H9 (cell line): ENCODE data around the gene LIX1L. TPM values are rescaled to one million over a fixed set of nuclear protein-coding genes. Genes with fewer than 3 reads are reported as not detected.

Source experiments
- DNase-seq: peaks from one replicate; pipeline ENCODE4 v3.0.0-alpha.2; 2017
- H2AFZ ChIP-seq: one replicate; pipeline ENCODE4 v1.6.1; 2013; ENCODE audit warnings: mild to moderate bottlenecking, low read length, control low read depth, moderate library complexity
- H2AK5ac ChIP-seq: 2 replicates; pipeline ENCODE4 v1.6.1; 2013; ENCODE audit warnings: low read length, control low read depth, mixed read lengths; ENCODE audit not compliant: insufficient read length
- H2BK120ac ChIP-seq: one replicate; pipeline ENCODE4 v1.6.1; 2013; ENCODE audit warnings: low read depth, mild to moderate bottlenecking, low read length, control low read depth, inconsistent platforms; ENCODE audit not compliant: poor library complexity, severe bottlenecking
- H2BK12ac ChIP-seq: 2 replicates; pipeline ENCODE4 v1.6.1; 2013; ENCODE audit warnings: low read length, control low read depth, mixed read lengths, low read depth; ENCODE audit not compliant: insufficient read length
- H2BK15ac ChIP-seq: 2 replicates; pipeline ENCODE4 v1.6.1; 2013; ENCODE audit warnings: low read depth, low read length, control low read depth
- H2BK20ac ChIP-seq: one replicate; pipeline ENCODE4 v1.6.1; 2013; ENCODE audit warnings: low read depth, mild to moderate bottlenecking, low read length, control low read depth, inconsistent platforms; ENCODE audit not compliant: poor library complexity, severe bottlenecking
- H2BK5ac ChIP-seq: 2 replicates; pipeline ENCODE4 v1.6.1; 2013; ENCODE audit warnings: low read length, control low read depth, mixed read lengths; ENCODE audit not compliant: insufficient read length
- H3K14ac ChIP-seq: 2 replicates; pipeline ENCODE4 v1.6.1; 2013; ENCODE audit warnings: low read length, control low read depth; ENCODE audit not compliant: insufficient read depth
- H3K18ac ChIP-seq: 2 replicates; pipeline ENCODE4 v1.6.1; 2013; ENCODE audit warnings: low read depth, mild to moderate bottlenecking, mixed read lengths, low read length, control low read depth; ENCODE audit not compliant: insufficient read length
- H3K23ac ChIP-seq: 2 replicates; pipeline ENCODE4 v1.6.1; 2013; ENCODE audit warnings: low read length, control low read depth, mixed read lengths, low read depth; ENCODE audit not compliant: insufficient read length
- H3K23me2 ChIP-seq: 2 replicates; pipeline ENCODE4 v1.6.1; 2013; ENCODE audit warnings: low read depth, mild to moderate bottlenecking, mixed read lengths, low read length, control low read depth; ENCODE audit not compliant: insufficient read length, poor library complexity, severe bottlenecking
- H3K27ac ChIP-seq: 2 replicates; pipeline ENCODE4 v1.5.1; 2013; ENCODE audit warnings: low read length, control low read depth, mixed read lengths, low read depth; ENCODE audit not compliant: insufficient read length
- H3K27me3 ChIP-seq: 2 replicates; pipeline ENCODE4 v1.6.1; 2013; ENCODE audit warnings: low read length, control low read depth, inconsistent platforms; ENCODE audit not compliant: insufficient read depth
- H3K4ac ChIP-seq: 2 replicates; pipeline ENCODE4 v1.6.1; 2013; ENCODE audit warnings: low read depth, mild to moderate bottlenecking, control low read depth, inconsistent platforms, low read length, moderate library complexity
- H3K4me1 ChIP-seq: 2 replicates; pipeline ENCODE4 v1.6.1; 2013; ENCODE audit warnings: low read length, control low read depth, inconsistent platforms; ENCODE audit not compliant: insufficient read depth
- H3K4me2 ChIP-seq: 2 replicates; pipeline ENCODE4 v1.6.1; 2013; ENCODE audit warnings: low read length, control low read depth, mixed read lengths; ENCODE audit not compliant: insufficient read length, insufficient read depth
- H3K56ac ChIP-seq: 2 replicates; pipeline ENCODE4 v1.6.1; 2013; ENCODE audit warnings: low read depth, mild to moderate bottlenecking, mixed read lengths, low read length, control low read depth; ENCODE audit not compliant: insufficient read length
- H3K79me1 ChIP-seq: 2 replicates; pipeline ENCODE4 v1.6.1; 2013; ENCODE audit warnings: low read depth, mild to moderate bottlenecking, moderate library complexity, low read length, control low read depth, inconsistent platforms; ENCODE audit not compliant: insufficient read depth, poor library complexity, severe bottlenecking
- H3K79me2 ChIP-seq: 2 replicates; pipeline ENCODE4 v1.6.1; 2013; ENCODE audit warnings: low read length, control low read depth, inconsistent platforms; ENCODE audit not compliant: insufficient read depth
- H3K9ac ChIP-seq: 2 replicates; pipeline ENCODE4 v1.6.1; 2013; ENCODE audit warnings: low read length, control low read depth, mixed read lengths; ENCODE audit not compliant: insufficient read length; ENCODE audit errors: extremely low read depth
- H3K9me3 ChIP-seq: one replicate; pipeline ENCODE4 v1.6.1; 2013; ENCODE audit warnings: low read depth, low read length, inconsistent platforms; ENCODE audit not compliant: control insufficient read depth
- H3T11ph ChIP-seq: one replicate; pipeline ENCODE4 v1.6.1; 2013; ENCODE audit warnings: mild to moderate bottlenecking, low read length, control low read depth, inconsistent platforms
- H4K20me1 ChIP-seq: one replicate; pipeline ENCODE4 v1.6.1; 2013; ENCODE audit not compliant: control insufficient read depth, insufficient read length, insufficient read depth
- H4K5ac ChIP-seq: 2 replicates; pipeline ENCODE4 v1.6.1; 2013; ENCODE audit warnings: low read depth, mild to moderate bottlenecking, mixed read lengths, low read length, control low read depth; ENCODE audit not compliant: insufficient read length
- H4K8ac ChIP-seq: replicated peaks from 2 replicates; pipeline ENCODE4 v1.6.1; 2013; ENCODE audit warnings: low read length, control low read depth, mixed read lengths, low read depth; ENCODE audit not compliant: insufficient read length
- H4K91ac ChIP-seq: 2 replicates; pipeline ENCODE4 v1.6.1; 2013; ENCODE audit warnings: low read depth, mild to moderate bottlenecking, moderate library complexity, mixed read lengths, low read length, control low read depth; ENCODE audit not compliant: insufficient read length
- H3K27ac Mint-ChIP-seq, 3 experiments: 2 replicates in 2 of 3; 3 replicates in 1 of 3; pipeline ENCODE4 v1.8.0; 2020 to 2021; ENCODE audit warnings: mixed read lengths in 3 of 3, mild to moderate bottlenecking in 1 of 3, moderate library complexity in 1 of 3
- H3K27me3 Mint-ChIP-seq: 2 replicates; pipeline ENCODE4 v1.8.0; 2021; ENCODE audit warnings: low read depth, mild to moderate bottlenecking, moderate library complexity, mixed read lengths
- H3K36me3 Mint-ChIP-seq, 3 experiments: 2 replicates in 2 of 3; 3 replicates in 1 of 3; pipeline ENCODE4 v1.8.0; 2020 to 2021; ENCODE audit warnings: low read depth in 3 of 3, mixed read lengths in 3 of 3; ENCODE audit not compliant: insufficient read depth in 1 of 3
- H3K4me1 Mint-ChIP-seq, 2 experiments: 2 replicates each; pipeline ENCODE4 v1.8.0; 2020; ENCODE audit warnings: mixed read lengths in 2 of 2
- H3K4me3 Mint-ChIP-seq, 2 experiments: 2 replicates in 1 of 2; 3 replicates in 1 of 2; pipeline ENCODE4 v1.8.0; 2020 to 2021; ENCODE audit warnings: mild to moderate bottlenecking in 2 of 2, mixed read lengths in 2 of 2, moderate library complexity in 1 of 2
- H3K9me3 Mint-ChIP-seq, 2 experiments: 2 replicates in 1 of 2; 3 replicates in 1 of 2; pipeline ENCODE4 v1.8.0; 2020; ENCODE audit warnings: mild to moderate bottlenecking in 2 of 2, mixed read lengths in 2 of 2, moderate library complexity in 1 of 2
- WGBS: extraction: QIAGEN DNeasy Blood & Tissue Kit; methylation state at CpG from one replicate; pipeline ENCODE4 v1.1.7; 2013; ENCODE audit warnings: missing lambda C conversion rate, low lambda C conversion rate, mixed read lengths; ENCODE audit not compliant: insufficient read length; ENCODE audit errors: extremely low coverage; 5-methylcytosine and 5-hydroxymethylcytosine counted together
- total RNA-seq: library from RNA; stranded (reverse); gene quantifications from 2 replicates; pipeline ENCODE4 v1.2.1, GENCODE V29; 2021
- TF ChIP-seq, protein P1 (sequence below): fragments of 200-600 bp; sonication (generic); conservative IDR thresholded peaks from 3 replicates; pipeline ENCODE4 v1.8.0; 2021; ENCODE audit warnings: antibody characterized with exemption, mild to moderate bottlenecking

Gene LIX1L
- total RNA-seq, 1 experiment from 2014 or later, result 5.9 TPM

DNA sequence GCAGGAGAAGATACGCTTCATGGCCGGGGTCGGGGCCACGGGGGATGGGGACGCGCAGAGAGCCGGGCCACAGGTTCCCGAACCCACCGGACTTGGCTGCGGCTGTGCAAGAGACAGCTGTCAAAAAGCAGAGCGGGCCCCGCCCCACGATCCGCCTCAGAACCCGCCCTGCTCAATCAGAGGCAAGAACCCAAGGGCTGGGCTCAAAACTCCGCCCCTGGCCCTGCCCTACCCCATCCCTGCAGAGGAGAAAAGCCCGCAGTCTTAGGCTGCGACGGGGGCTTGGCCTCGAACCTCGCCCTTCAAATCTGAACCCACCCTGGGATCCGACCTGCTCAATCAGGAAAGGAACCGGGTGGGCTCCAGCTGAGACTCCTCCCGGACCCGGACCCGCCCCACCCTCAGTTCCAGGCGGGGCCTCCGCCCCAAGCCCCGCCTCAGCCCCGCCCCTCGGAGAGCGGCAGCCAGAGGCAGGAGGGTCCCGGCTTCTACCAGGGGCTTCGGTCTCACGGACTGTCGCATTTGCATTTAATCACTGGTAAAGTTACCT lies 72.0 kb downstream of the LIX1L start, which contains the start of gene ANKRD35:
Gene ANKRD35, minus strand, starts transcription at position 129 of the 550 bp plus-strand sequence. Its CDS starts 108 bp downstream, at position 21.
- Mint-ChIP-seq H3K9me3 (no peaks in the 10 kb centered on the region), H3K36me3 (no peaks in the 10 kb centered on the region), H3K4me1 (peaks cover 23 to 30% of the 10 kb centered on the region in 2 experiments), H3K27me3 (peaks cover 33% of the 10 kb centered on the region), H3K27ac (no peak within 1 kb of the TSS), H3K4me3 (peak within 1 kb of the TSS; percentile 78 to 82)
- no peak within 1 kb of the TSS for H2BK120ac ChIP-seq
- no peaks in the 10 kb centered on the region for H3K79me1 ChIP-seq
- no peaks in the 10 kb centered on the region for H3K79me2 ChIP-seq
- no peak within 1 kb of the TSS for H3K56ac ChIP-seq
- no peak within 1 kb of the TSS for H3T11ph ChIP-seq
- H3K18ac ChIP-seq, result no peak within 1 kb of the TSS
- no peak within 1 kb of the TSS for H3K14ac ChIP-seq
- H2BK5ac ChIP-seq, result no peak within 1 kb of the TSS
- no peak within 1 kb of the TSS for H2AK5ac ChIP-seq
- DNase-seq, result peak; percentile 91
- H3K9ac ChIP-seq, result no peak within 1 kb of the TSS
- H3K23ac ChIP-seq, result no peak within 1 kb of the TSS
- no peak within 1 kb of the TSS for H4K8ac ChIP-seq
- H3K23me2 ChIP-seq, result peaks cover 7% of the 10 kb centered on the region
- no peak within 1 kb of the TSS for H3K4ac ChIP-seq
- no peak within 1 kb of the TSS for H3K27ac ChIP-seq
- peaks cover 8% of the 10 kb centered on the region; the same call in 1 of the 2 replicates for H3K27me3 ChIP-seq
- H4K20me1 ChIP-seq, result no peaks in the 10 kb centered on the region
- no peaks in the 10 kb centered on the region for H3K4me1 ChIP-seq
- no peak within 1 kb of the TSS for H4K91ac ChIP-seq
- no peaks in the 10 kb centered on the region for H3K9me3 ChIP-seq
- peak within 1 kb of the TSS; percentile 15 for H3K4me2 ChIP-seq
- H2BK20ac ChIP-seq, result no peak within 1 kb of the TSS
- no peak within 1 kb of the TSS for H2AFZ ChIP-seq
- no peak within 1 kb of the TSS for H2BK12ac ChIP-seq
- H4K5ac ChIP-seq, result no peak within 1 kb of the TSS
- H2BK15ac ChIP-seq, result no peak within 1 kb of the TSS
- WGBS, result no CpG with 5 or more reads among the region's 36 CpGs
- TF ChIP-seq, protein P1, sequence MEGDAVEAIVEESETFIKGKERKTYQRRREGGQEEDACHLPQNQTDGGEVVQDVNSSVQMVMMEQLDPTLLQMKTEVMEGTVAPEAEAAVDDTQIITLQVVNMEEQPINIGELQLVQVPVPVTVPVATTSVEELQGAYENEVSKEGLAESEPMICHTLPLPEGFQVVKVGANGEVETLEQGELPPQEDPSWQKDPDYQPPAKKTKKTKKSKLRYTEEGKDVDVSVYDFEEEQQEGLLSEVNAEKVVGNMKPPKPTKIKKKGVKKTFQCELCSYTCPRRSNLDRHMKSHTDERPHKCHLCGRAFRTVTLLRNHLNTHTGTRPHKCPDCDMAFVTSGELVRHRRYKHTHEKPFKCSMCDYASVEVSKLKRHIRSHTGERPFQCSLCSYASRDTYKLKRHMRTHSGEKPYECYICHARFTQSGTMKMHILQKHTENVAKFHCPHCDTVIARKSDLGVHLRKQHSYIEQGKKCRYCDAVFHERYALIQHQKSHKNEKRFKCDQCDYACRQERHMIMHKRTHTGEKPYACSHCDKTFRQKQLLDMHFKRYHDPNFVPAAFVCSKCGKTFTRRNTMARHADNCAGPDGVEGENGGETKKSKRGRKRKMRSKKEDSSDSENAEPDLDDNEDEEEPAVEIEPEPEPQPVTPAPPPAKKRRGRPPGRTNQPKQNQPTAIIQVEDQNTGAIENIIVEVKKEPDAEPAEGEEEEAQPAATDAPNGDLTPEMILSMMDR, result no peak
